ENCODE results near the gene AGAP1.

The AGAP1 gene

DNA sequence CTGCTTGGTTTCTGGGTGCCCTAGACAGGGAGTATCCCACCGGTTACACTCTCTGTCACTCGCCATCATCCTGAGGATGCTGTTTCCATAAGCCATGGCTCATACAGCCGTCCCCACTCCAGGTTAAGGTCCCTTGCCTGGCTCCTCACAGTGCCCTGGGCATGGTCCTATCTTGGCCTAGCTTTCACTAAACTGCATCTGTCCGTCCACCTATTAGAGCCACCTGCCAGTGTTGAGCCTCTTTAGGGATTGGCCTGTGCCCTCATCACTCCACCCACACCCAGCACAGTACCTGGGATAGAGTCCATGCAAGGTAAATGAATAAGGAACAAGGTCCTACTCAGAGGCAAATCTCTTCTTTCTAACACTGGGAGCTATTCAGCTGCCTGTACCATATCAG lies 354.2 kb downstream of the AGAP1 start:
- H3K9me2 ChIP-seq (replicated peaks; ENCODE audit: control insufficient read depth, low read length), result no peaks in the 10 kb centered on the region
- no peaks in the 10 kb centered on the region for H4K20me1 ChIP-seq (ENCODE audit: control insufficient read depth, insufficient read depth, low read depth, low read length)
- TF ChIP-seq EZH2phosphoT487 (IDR thresholded peaks at IDR 0.05; ENCODE audit: borderline replicate concordance, low read length), result no peak
- TF ChIP-seq, protein P1, sequence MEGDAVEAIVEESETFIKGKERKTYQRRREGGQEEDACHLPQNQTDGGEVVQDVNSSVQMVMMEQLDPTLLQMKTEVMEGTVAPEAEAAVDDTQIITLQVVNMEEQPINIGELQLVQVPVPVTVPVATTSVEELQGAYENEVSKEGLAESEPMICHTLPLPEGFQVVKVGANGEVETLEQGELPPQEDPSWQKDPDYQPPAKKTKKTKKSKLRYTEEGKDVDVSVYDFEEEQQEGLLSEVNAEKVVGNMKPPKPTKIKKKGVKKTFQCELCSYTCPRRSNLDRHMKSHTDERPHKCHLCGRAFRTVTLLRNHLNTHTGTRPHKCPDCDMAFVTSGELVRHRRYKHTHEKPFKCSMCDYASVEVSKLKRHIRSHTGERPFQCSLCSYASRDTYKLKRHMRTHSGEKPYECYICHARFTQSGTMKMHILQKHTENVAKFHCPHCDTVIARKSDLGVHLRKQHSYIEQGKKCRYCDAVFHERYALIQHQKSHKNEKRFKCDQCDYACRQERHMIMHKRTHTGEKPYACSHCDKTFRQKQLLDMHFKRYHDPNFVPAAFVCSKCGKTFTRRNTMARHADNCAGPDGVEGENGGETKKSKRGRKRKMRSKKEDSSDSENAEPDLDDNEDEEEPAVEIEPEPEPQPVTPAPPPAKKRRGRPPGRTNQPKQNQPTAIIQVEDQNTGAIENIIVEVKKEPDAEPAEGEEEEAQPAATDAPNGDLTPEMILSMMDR (IDR thresholded peaks at IDR 0.05; ENCODE audit: low read depth, low read length, poor library complexity, severe bottlenecking), result no peak
- no peaks in the 10 kb centered on the region for H3K9me3 ChIP-seq (ENCODE audit: control insufficient read depth, insufficient read depth, low read length)
- H3K4me3 ChIP-seq (ENCODE audit: low read length), result no peak overlapping the region
- H3K4me1 ChIP-seq (ENCODE audit: control insufficient read depth, low read length), result no peaks in the 10 kb centered on the region
- no peaks in the 10 kb centered on the region for H3K27me3 ChIP-seq (ENCODE audit: control insufficient read depth, low read length)
- H3F3A ChIP-seq (ENCODE audit: control insufficient read depth, insufficient read depth), result no peaks in the 10 kb centered on the region
- H3K79me2 ChIP-seq (ENCODE audit: control insufficient read depth, low read length), result no peaks in the 10 kb centered on the region
- H3K27ac ChIP-seq (ENCODE audit: low read depth, low read length), result no peak overlapping the region
- H3K36me3 ChIP-seq (ENCODE audit: control insufficient read depth, low read length), result no peaks in the 10 kb centered on the region
- no peak overlapping the region for H3K4me2 ChIP-seq (ENCODE audit: low read length)

DNA sequence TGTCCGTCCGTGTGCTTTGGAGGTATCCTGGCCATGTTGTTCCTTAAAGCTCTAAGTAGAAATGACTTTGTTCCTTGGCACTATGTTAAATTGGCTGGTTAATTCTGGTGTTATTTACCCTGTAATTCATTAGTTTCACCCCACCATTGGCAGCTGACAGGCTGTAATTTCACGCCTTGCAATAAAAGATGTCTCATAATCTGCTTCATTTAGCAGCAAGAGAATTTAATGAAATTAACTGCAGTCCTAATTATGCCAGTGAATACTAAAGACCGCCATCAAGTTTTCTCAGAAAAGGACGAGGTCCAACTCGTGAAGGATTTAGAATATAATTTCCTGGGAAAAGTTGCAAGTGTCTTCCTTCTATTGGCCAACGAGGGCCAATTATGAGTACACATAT lies 355.1 kb downstream of the AGAP1 start:
- Histone ChIP-seq H3K36me3 (ENCODE audit: control insufficient read depth, low read length) (no peaks in the 10 kb centered on the region), H3K4me3 (ENCODE audit: low read length) (no peak overlapping the region), H3K4me1 (ENCODE audit: control insufficient read depth, low read length) (no peaks in the 10 kb centered on the region), H4K20me1 (ENCODE audit: control insufficient read depth, insufficient read depth, low read depth, low read length) (no peaks in the 10 kb centered on the region), H3K79me2 (ENCODE audit: control insufficient read depth, low read length) (no peaks in the 10 kb centered on the region), H3K27ac (ENCODE audit: low read depth, low read length) (no peak overlapping the region), H3K4me2 (ENCODE audit: low read length) (no peak overlapping the region), H3F3A (ENCODE audit: control insufficient read depth, insufficient read depth) (no peaks in the 10 kb centered on the region), H3K9me3 (ENCODE audit: control insufficient read depth, insufficient read depth, low read length) (no peaks in the 10 kb centered on the region), H3K9me2 (replicated peaks; ENCODE audit: control insufficient read depth, low read length) (no peaks in the 10 kb centered on the region), H3K27me3 (ENCODE audit: control insufficient read depth, low read length) (no peaks in the 10 kb centered on the region)
- no peak for TF ChIP-seq EZH2phosphoT487 (IDR thresholded peaks at IDR 0.05; ENCODE audit: borderline replicate concordance, low read length)
- TF ChIP-seq, protein P1 (IDR thresholded peaks at IDR 0.05; ENCODE audit: low read depth, low read length, poor library complexity, severe bottlenecking), result no peak

GRCh38 chr2:235849489-235849888 lies 355.6 kb downstream of the AGAP1 start:
- Histone ChIP-seq H3F3A (ENCODE audit: control insufficient read depth, insufficient read depth) (no peaks in the 10 kb centered on the region), H3K27ac (ENCODE audit: low read depth, low read length) (no peak overlapping the region), H4K20me1 (ENCODE audit: control insufficient read depth, insufficient read depth, low read depth, low read length) (no peaks in the 10 kb centered on the region), H3K27me3 (ENCODE audit: control insufficient read depth, low read length) (no peaks in the 10 kb centered on the region), H3K36me3 (ENCODE audit: control insufficient read depth, low read length) (no peaks in the 10 kb centered on the region), H3K9me2 (replicated peaks; ENCODE audit: control insufficient read depth, low read length) (no peaks in the 10 kb centered on the region), H3K79me2 (ENCODE audit: control insufficient read depth, low read length) (no peaks in the 10 kb centered on the region), H3K4me3 (ENCODE audit: low read length) (no peak overlapping the region), H3K4me1 (ENCODE audit: control insufficient read depth, low read length) (no peaks in the 10 kb centered on the region), H3K4me2 (ENCODE audit: low read length) (no peak overlapping the region), H3K9me3 (ENCODE audit: control insufficient read depth, insufficient read depth, low read length) (no peaks in the 10 kb centered on the region)
- TF ChIP-seq EZH2phosphoT487 (IDR thresholded peaks at IDR 0.05; ENCODE audit: borderline replicate concordance, low read length), result no peak
- TF ChIP-seq, protein P1 (IDR thresholded peaks at IDR 0.05; ENCODE audit: low read depth, low read length, poor library complexity, severe bottlenecking), result no peak

DNA sequence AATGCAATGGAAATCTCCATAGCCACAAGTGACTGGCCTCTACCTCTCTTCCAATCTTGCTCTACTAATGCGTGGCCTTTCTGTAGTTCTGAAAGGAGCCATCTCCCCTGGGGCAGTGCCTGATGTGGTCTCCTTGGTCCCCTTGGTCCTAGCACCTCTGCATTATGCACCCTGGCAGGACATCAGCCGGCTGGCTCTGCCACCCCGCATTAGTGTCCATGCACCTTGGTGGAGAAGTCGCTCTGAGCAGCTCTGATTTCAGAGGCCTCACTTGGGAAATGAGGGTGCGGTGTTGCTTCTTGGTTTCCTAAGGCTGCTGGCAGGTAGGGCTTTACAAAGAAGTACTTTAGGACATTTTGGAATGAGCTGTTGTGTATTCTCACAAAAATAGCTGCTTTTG lies 356.4 kb downstream of the AGAP1 start:
- Histone ChIP-seq H3K36me3 (ENCODE audit: control insufficient read depth, low read length) (no peaks in the 10 kb centered on the region), H3K27ac (ENCODE audit: low read depth, low read length) (no peak overlapping the region), H3K9me3 (ENCODE audit: control insufficient read depth, insufficient read depth, low read length) (no peaks in the 10 kb centered on the region), H3K4me3 (ENCODE audit: low read length) (no peak overlapping the region), H3K27me3 (ENCODE audit: control insufficient read depth, low read length) (no peaks in the 10 kb centered on the region), H4K20me1 (ENCODE audit: control insufficient read depth, insufficient read depth, low read depth, low read length) (no peaks in the 10 kb centered on the region), H3K4me1 (ENCODE audit: control insufficient read depth, low read length) (no peaks in the 10 kb centered on the region), H3K4me2 (ENCODE audit: low read length) (no peak overlapping the region), H3F3A (ENCODE audit: control insufficient read depth, insufficient read depth) (no peaks in the 10 kb centered on the region), H3K9me2 (replicated peaks; ENCODE audit: control insufficient read depth, low read length) (no peaks in the 10 kb centered on the region), H3K79me2 (ENCODE audit: control insufficient read depth, low read length) (no peaks in the 10 kb centered on the region)
- no peak for TF ChIP-seq EZH2phosphoT487 (IDR thresholded peaks at IDR 0.05; ENCODE audit: borderline replicate concordance, low read length)
- TF ChIP-seq, protein P1 (IDR thresholded peaks at IDR 0.05; ENCODE audit: low read depth, low read length, poor library complexity, severe bottlenecking), result no peak

All from DOHH2 (cell line).